ENCODE measurements around the gene RPS25.
"Not testable (repeated sequence)": the region's sequence is repeated elsewhere in the genome, so short reads cannot be mapped to it uniquely, and the experiment has no call there.

RPS25 gene

GRCh38 chr11:118988280-118988679 is 29.9 kb downstream of the RPS25 start:
- no peak overlapping the region for H3K4me2 ChIP-seq (ENCODE audit: low read length)
- no peak overlapping the region for H3K9ac ChIP-seq (ENCODE audit: low read length)
- H3K79me2 ChIP-seq (ENCODE audit: control insufficient read depth, insufficient read depth, low read length) = no peaks in the 10 kb centered on the region
- H3K27me3 ChIP-seq (ENCODE audit: insufficient read depth, low read length, poor library complexity) = no peaks in the 10 kb centered on the region
- no peak overlapping the region for H2AK5ac ChIP-seq (ENCODE audit: low read length)
- H3K56ac ChIP-seq (ENCODE audit: low read length) = no peak overlapping the region
- H3K79me1 ChIP-seq (ENCODE audit: low read length) = no peaks in the 10 kb centered on the region
- no peak overlapping the region for H3K23ac ChIP-seq (ENCODE audit: low read length)
- DNase-seq = no peak
- no peak overlapping the region for H3K4ac ChIP-seq (ENCODE audit: low read depth, low read length)
- no peak overlapping the region for H4K5ac ChIP-seq (ENCODE audit: low read length)
- WGBS (ENCODE audit: extremely low coverage, insufficient coverage, low lambda C conversion rate) = no CpG with 5 or more reads among the region's 5 CpGs
- no peak overlapping the region for H3K18ac ChIP-seq (ENCODE audit: low read length)
- H2BK120ac ChIP-seq (ENCODE audit: low read depth, low read length) = no peak overlapping the region
- no peaks in the 10 kb centered on the region for H3K4me1 ChIP-seq (ENCODE audit: control insufficient read depth, low read depth, low read length)
- no peak overlapping the region for H3K4me3 ChIP-seq (ENCODE audit: low read length)
- no peak overlapping the region for H2BK5ac ChIP-seq (ENCODE audit: low read length)
- H3K36me3 ChIP-seq (ENCODE audit: control insufficient read depth, insufficient read depth, low read length) = no peaks in the 10 kb centered on the region
- no peak overlapping the region for H3K27ac ChIP-seq (ENCODE audit: low read depth, low read length)
- no peak overlapping the region for H4K8ac ChIP-seq (ENCODE audit: low read depth, low read length)
- no peak overlapping the region for H2BK15ac ChIP-seq (replicated peaks; ENCODE audit: low read depth)

GRCh38 chr11:118984825-118985224 is 33.3 kb downstream of the RPS25 start:
- Histone ChIP-seq H3K4ac (ENCODE audit: low read depth, low read length) (no peak overlapping the region), H3K27me3 (ENCODE audit: insufficient read depth, low read length, poor library complexity) (no peaks in the 10 kb centered on the region), H2BK120ac (ENCODE audit: low read depth, low read length) (no peak overlapping the region), H3K79me2 (ENCODE audit: control insufficient read depth, insufficient read depth, low read length) (no peaks in the 10 kb centered on the region), H2AK5ac (ENCODE audit: low read length) (no peak overlapping the region), H3K9ac (ENCODE audit: low read length) (no peak overlapping the region), H3K4me1 (ENCODE audit: control insufficient read depth, low read depth, low read length) (no peaks in the 10 kb centered on the region), H3K23ac (ENCODE audit: low read length) (no peak overlapping the region), H2BK15ac (replicated peaks; ENCODE audit: low read depth) (no peak overlapping the region), H3K4me3 (ENCODE audit: low read length) (no peak overlapping the region), H2BK5ac (ENCODE audit: low read length) (no peak overlapping the region), H4K5ac (ENCODE audit: low read length) (no peak overlapping the region), H3K56ac (ENCODE audit: low read length) (no peak overlapping the region), H4K8ac (ENCODE audit: low read depth, low read length) (no peak overlapping the region), H3K79me1 (ENCODE audit: low read length) (no peaks in the 10 kb centered on the region), H3K27ac (ENCODE audit: low read depth, low read length) (no peak overlapping the region), H3K18ac (ENCODE audit: low read length) (no peak overlapping the region), H3K36me3 (ENCODE audit: control insufficient read depth, insufficient read depth, low read length) (no peaks in the 10 kb centered on the region), H3K4me2 (ENCODE audit: low read length) (no peak overlapping the region)
- no peak for DNase-seq
- WGBS (ENCODE audit: extremely low coverage, insufficient coverage, low lambda C conversion rate) = no CpG with 5 or more reads among the region's 2 CpGs

- not testable (repeated sequence) for H3K9ac ChIP-seq (ENCODE audit: low read length); H3K79me2 ChIP-seq (ENCODE audit: control insufficient read depth, insufficient read depth, low read length); H3K4me1 ChIP-seq (ENCODE audit: control insufficient read depth, low read depth, low read length); H3K18ac ChIP-seq (ENCODE audit: low read length); H3K79me1 ChIP-seq (ENCODE audit: low read length); H3K23ac ChIP-seq (ENCODE audit: low read length); H4K5ac ChIP-seq (ENCODE audit: low read length); H2BK120ac ChIP-seq (ENCODE audit: low read depth, low read length); H3K27ac ChIP-seq (ENCODE audit: low read depth, low read length); H2BK5ac ChIP-seq (ENCODE audit: low read length); H3K36me3 ChIP-seq (ENCODE audit: control insufficient read depth, insufficient read depth, low read length); H3K4ac ChIP-seq (ENCODE audit: low read depth, low read length); H2AK5ac ChIP-seq (ENCODE audit: low read length); H3K4me3 ChIP-seq (ENCODE audit: low read length); H3K56ac ChIP-seq (ENCODE audit: low read length); DNase-seq; H3K27me3 ChIP-seq (ENCODE audit: insufficient read depth, low read length, poor library complexity); H4K8ac ChIP-seq (ENCODE audit: low read depth, low read length); H3K4me2 ChIP-seq (ENCODE audit: low read length); H2BK15ac ChIP-seq (replicated peaks; ENCODE audit: low read depth)
- WGBS (ENCODE audit: extremely low coverage, insufficient coverage, low lambda C conversion rate) = no CpG with 5 or more reads among the region's 8 CpGs
These were observed 33.8 kb downstream of the RPS25 start for GRCh38 chr11:118984337-118984736.

GRCh38 chr11:118980191-118980881 is 37.8 kb downstream of the RPS25 start:
- H3K27ac ChIP-seq (ENCODE audit: low read depth, low read length) = no peak overlapping the region
- H3K4me3 ChIP-seq (ENCODE audit: low read length) = no peak overlapping the region
- H2AK5ac ChIP-seq (ENCODE audit: low read length) = no peak overlapping the region
- no peak overlapping the region for H2BK5ac ChIP-seq (ENCODE audit: low read length)
- H3K56ac ChIP-seq (ENCODE audit: low read length) = peak overlapping the region; percentile 51
- H3K4ac ChIP-seq (ENCODE audit: low read depth, low read length) = no peak overlapping the region
- H3K18ac ChIP-seq (ENCODE audit: low read length) = no peak overlapping the region
- peak overlapping the region; percentile 16 for H3K9ac ChIP-seq (ENCODE audit: low read length)
- H4K8ac ChIP-seq (ENCODE audit: low read depth, low read length) = no peak overlapping the region
- H4K5ac ChIP-seq (ENCODE audit: low read length) = no peak overlapping the region
- peak; percentile 64 for DNase-seq
- H2BK15ac ChIP-seq (replicated peaks; ENCODE audit: low read depth) = no peak overlapping the region
- no peaks in the 10 kb centered on the region for H3K79me2 ChIP-seq (ENCODE audit: control insufficient read depth, insufficient read depth, low read length)
- no CpG with 5 or more reads among the region's 21 CpGs for WGBS (ENCODE audit: extremely low coverage, insufficient coverage, low lambda C conversion rate)
- H3K79me1 ChIP-seq (ENCODE audit: low read length) = no peaks in the 10 kb centered on the region
- H3K23ac ChIP-seq (ENCODE audit: low read length) = no peak overlapping the region
- no peaks in the 10 kb centered on the region for H3K36me3 ChIP-seq (ENCODE audit: control insufficient read depth, insufficient read depth, low read length)
- no peak overlapping the region for H3K4me2 ChIP-seq (ENCODE audit: low read length)
- H3K27me3 ChIP-seq (ENCODE audit: insufficient read depth, low read length, poor library complexity) = no peaks in the 10 kb centered on the region
- H3K4me1 ChIP-seq (ENCODE audit: control insufficient read depth, low read depth, low read length) = no peaks in the 10 kb centered on the region
- no peak overlapping the region for H2BK120ac ChIP-seq (ENCODE audit: low read depth, low read length)

GRCh38 chr11:118979434-118979833 is 38.7 kb downstream of the RPS25 start:
- Histone ChIP-seq H2BK120ac (ENCODE audit: low read depth, low read length) (no peak overlapping the region), H3K4me1 (ENCODE audit: control insufficient read depth, low read depth, low read length) (no peaks in the 10 kb centered on the region), H2BK15ac (replicated peaks; ENCODE audit: low read depth) (no peak overlapping the region), H4K5ac (ENCODE audit: low read length) (no peak overlapping the region), H3K36me3 (ENCODE audit: control insufficient read depth, insufficient read depth, low read length) (no peaks in the 10 kb centered on the region), H3K4me3 (ENCODE audit: low read length) (no peak overlapping the region), H3K4me2 (ENCODE audit: low read length) (no peak overlapping the region), H3K23ac (ENCODE audit: low read length) (no peak overlapping the region), H2AK5ac (ENCODE audit: low read length) (no peak overlapping the region), H3K79me2 (ENCODE audit: control insufficient read depth, insufficient read depth, low read length) (no peaks in the 10 kb centered on the region), H3K79me1 (ENCODE audit: low read length) (no peaks in the 10 kb centered on the region), H3K56ac (ENCODE audit: low read length) (no peak overlapping the region), H2BK5ac (ENCODE audit: low read length) (no peak overlapping the region), H3K27ac (ENCODE audit: low read depth, low read length) (no peak overlapping the region), H4K8ac (ENCODE audit: low read depth, low read length) (no peak overlapping the region), H3K18ac (ENCODE audit: low read length) (no peak overlapping the region), H3K9ac (ENCODE audit: low read length) (no peak overlapping the region), H3K27me3 (ENCODE audit: insufficient read depth, low read length, poor library complexity) (no peaks in the 10 kb centered on the region), H3K4ac (ENCODE audit: low read depth, low read length) (no peak overlapping the region)
- DNase-seq = peak; percentile 22
- no CpG with 5 or more reads among the region's 9 CpGs for WGBS (ENCODE audit: extremely low coverage, insufficient coverage, low lambda C conversion rate)
